T-helper 1 cell treated with Interleukin-12 subunit alpha and Interleukin-12 subunit beta and Interleukin-4 antibody, amounts not matched to agents 30 ng/mL and 1 ng/mL, for 36 hours (primary cell): ENCODE results near the gene INSRR. TPM values are rescaled to one million over a fixed set of nuclear protein-coding genes. Genes with fewer than 3 reads are reported as not detected.

Experiments
- intact Hi-C: fragments of 100-400 bp; cut with micrococcal nuclease; formaldehyde crosslinking; loops from one replicate; pipeline ENCODE4 v1.15.1; 2024
- total RNA-seq: library from RNA; stranded (reverse); gene quantifications from 2 replicates; pipeline ENCODE4 v1.2.3, GENCODE V29; 2022

Gene INSRR
- total RNA-seq, 1 donor from 2014 or later, result 0.81 TPM

DNA sequence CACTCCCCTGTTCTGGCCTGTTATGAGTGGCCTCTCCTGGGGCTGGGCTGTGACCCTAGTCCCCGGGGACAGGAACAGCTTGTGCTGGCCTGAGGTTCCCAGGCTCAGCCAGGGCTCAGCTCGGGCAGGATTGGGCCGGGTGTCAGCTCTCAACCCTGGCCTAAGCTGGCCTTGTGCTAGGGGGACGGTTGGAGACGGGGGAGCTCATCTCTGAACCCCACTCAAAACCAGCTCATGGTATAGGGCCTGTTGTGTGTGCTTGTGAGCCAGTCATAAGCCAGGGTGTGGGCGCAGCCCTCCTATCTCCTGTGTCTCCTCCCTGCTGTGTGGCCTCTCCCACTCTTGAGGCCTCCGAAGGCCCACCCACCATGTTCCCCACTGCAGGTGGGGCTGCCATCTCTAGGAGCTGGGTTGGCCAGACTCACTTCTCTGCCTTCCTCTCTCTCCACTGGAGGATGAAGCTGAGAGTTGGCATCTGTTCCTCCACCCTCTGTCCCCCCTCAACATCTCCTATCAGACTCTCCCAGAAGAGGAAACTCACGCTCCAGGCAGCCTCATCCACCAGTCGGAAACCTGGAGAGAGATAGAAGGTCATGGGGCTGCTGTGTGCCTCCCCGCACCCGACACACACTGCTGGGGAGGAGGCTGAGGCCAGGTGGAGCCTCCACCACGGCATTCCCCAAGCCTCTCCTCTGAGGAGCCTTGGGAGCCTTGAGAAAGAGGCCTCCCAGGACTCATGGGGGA is 36.0 kb upstream of the INSRR start:
- intact Hi-C loops, result loop anchor here (5.0 kb wide), 2 partner anchors 188 to 268 kb away; partner anchors contain the start of gene CRABP2

DNA sequence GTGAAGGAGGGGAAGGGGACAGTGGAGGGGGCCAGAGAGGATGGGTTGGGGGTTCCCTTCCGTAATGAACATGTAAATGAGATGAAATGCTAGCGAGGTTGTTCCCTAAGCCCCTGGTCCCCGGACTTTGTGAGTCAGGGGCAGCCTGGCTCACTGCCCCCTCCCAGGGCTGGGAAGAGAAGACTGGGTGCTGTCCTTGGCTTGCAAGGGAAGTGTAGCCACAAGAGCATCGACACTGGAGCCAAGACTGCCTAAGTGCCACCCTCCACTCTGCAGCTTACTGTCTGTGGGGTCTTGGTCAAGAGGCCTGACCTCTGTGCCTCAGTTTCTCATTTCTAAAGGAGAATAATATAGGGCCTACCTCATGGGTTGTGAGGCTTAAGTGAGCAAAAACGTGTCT is 35.1 kb upstream of the INSRR start:
- intact Hi-C loops, result loop anchor here (5.0 kb wide), 2 partner anchors 187 to 267 kb away; partner anchors contain the start of gene CRABP2

DNA sequence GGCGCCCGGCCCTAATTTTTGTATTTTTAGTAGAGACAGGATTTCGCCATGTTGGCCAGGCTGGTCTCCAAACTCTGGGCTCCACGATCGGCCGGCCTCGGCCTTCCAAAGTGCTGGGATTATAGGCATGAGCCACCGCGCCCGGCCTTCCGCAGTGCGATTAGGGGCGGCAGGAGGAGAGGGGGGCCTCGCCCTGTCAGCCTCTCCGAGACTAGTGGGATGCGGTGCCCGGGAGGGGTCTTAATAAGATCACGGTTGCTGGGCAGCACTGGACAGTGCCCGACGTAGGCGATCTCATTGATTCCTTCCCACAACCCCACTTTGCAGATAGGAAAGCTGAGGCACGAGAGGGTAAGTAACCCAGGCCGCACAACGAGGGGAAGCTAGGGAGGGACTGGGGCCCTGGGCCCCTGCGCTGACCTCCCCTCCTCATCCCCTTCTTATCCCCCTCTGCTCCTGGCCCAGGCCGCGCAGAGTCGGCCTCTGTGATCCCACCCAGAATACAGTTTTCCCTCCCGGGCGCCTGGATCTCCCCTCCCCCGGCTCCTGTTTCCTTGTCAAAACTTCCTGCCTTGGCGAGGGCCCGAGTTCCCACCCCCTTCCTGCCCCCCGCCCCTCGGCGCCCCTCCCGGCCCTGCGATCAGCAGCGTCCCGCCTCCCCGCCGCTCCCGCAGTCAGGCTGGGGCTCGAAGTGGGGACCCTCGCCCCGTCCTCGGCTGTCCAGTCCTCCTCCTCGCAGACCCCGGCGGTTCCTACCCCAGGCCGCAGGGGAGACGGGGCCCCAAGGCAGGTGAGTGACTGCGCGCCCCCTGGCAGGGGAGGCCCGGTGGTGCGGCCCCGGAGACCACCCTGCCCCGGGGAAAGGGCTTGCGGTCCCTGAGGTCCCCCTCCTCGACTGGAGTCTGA is 34.4 kb upstream of the INSRR start, which contains the start of gene PEAR1:
PEAR1 (plus strand) TSS at position 671 of the 906 bp plus-strand sequence. CDS start 10,209 bp downstream, outside the sequence.
- intact Hi-C loops, result loop anchor here (5.0 kb wide), 2 partner anchors 186 to 266 kb away; partner anchors contain the start of gene CRABP2

DNA sequence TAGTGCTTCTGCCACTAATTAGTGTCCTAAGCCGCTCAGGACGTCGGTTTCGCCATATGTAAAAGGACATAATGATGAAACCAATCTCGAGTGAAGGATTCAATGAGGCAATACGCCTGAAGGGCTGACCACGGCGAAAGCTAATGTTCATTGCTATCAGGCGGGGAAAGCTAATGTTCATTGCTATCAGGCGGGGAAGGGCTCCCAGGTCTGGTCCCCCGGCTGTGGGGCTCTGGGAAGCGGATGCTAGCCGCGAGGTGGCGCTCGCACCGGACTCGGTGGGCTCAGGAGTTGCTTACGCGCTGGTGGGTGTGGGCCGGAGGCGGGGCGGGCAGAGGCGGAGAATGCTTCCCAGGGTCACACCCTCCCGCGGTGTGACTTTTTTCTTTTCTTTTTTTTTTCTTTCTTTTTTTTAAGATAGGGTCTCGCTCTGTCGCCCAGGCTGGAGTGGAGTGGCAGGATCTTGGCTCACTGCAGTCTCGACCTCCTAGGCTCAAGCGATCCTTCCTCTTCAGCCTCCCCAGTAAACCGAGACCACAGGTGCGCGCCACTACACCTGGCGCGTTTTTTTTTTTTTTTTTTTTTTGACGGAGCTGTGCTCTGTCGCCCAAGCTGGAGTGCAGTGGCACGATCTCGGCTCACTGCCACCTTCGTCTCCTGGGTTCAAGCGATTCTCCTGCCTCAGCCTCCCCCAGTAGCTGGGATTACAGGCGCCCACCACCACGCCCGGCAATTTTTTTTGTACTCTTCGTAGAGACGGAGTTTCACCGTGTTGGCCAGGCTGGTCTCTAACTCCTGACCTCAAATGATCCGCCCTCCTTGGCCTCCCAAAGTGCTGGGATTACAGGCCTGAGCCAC is 33.5 kb upstream of the INSRR start:
- intact Hi-C loops, result loop anchor here (1.0 to 5.0 kb wide), 4 partner anchors 35 to 265 kb away; partner anchors contain the start of gene CRABP2

DNA sequence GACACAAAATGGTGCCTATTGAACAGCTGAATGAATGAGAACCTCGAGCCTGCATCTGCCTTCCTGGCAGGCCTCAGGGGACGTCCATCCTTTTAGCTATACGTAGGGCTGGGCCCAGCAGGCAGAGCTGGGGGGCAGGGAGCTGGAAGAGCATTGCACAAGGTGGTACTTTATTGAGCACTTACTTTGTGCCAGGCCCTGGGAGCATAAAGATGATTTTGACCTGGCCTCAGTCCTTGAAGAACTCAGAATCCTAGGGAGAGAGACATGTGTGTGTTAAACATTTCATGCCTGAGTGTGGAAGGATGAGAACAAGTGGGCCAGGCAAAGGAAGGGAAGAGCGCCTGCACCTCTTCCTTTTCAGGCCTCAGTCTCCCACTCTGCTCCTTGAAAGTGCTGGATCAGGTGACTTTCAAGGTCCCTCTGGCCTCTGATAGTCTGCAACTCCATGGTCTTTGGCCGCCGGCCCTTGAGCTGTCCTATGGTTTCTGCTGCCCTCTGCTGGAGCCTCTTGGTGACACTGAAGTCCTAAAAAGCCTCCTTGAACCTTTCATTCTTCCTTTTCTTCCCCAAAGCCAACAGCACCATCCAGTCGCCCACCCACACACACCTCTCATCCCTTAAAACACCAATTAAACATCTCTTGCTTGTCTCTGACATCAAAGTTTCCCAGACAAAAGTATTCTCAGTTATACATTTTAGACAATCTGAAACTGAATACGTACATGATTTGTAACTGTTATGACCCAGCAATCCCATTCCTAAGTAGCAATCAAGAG is 31.1 kb upstream of the INSRR start:
- intact Hi-C loops, result loop anchor here (1.0 to 5.0 kb wide), 7 partner anchors 30 to 263 kb away; partner anchors contain the start of genes CRABP2 and NTRK1

DNA sequence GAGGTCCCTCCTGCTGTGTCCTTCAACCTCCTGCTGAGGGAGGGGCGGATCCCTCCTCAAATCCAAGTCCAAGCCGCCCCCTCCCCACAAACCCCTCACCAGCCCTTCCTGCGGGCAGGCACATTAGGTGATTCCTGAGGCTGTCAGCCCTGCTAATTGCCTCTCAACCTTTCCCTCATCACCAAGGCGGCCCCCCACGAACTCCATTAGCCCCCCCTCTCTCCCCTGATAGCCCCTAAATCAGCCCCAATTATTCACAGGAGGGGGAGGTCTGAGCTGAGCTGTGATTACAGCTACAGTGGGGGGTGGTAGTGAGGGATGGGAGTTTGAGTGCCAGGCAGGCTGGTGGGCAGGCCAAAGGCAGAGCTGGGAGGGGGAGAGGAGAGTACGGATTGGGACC is 28.8 kb upstream of the INSRR start:
- intact Hi-C loops, result no loop called here

DNA sequence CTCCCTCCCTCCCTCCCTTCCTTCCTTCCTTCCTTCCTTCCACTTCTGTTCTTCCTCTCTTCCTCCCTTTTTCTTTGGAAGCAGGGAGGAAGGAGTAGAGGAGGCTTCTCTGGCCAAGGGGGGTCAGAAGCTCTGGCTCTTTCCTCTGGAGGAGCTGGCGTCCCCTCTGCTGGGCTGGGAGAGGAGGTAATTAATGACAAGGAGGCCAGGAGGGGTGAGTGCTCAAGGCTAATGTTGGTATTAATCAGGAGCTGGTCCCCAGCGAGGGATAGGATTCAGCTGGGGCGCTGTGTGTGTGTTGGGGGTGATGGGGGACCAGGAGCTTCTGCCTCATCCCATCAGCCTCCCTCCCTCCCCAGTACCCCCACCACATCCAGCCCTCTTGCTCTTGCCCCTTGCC is 28.4 kb upstream of the INSRR start:
- intact Hi-C loops, result no loop called here

DNA sequence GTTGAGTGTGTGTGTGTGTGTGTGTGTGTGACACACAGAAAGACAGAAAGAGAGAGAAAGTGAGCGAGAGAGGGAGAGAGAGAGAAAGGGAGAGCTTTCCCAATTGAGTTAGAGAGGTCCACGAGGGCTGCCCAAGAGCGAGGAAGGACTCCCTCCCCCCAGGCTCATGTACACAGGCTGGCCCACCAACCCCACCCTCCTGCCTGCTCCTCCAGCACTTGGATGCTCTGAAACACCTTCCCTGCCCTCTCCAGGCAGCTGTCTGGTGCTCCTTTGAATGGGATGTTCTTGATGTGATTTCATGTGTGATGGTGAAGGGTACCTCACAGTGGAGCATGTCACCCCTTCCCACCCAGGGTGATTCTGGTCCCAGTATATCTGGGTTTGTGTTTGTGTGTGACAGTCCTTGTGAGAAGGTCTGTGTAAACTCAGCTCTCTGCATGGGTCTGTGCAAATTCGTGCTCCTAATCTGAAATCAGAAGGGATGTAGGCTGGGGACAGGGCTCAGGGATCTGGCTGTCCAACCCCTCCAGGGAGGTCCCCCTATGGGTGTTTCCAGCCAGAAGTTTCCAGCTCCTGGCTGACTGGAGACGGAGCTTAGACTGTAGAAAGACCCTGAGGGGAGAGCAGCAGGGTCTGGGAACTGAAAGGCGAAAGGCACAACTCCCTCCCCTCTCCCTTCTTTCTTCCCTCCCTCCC is 27.8 kb upstream of the INSRR start:
- intact Hi-C loops, result no loop called here

DNA sequence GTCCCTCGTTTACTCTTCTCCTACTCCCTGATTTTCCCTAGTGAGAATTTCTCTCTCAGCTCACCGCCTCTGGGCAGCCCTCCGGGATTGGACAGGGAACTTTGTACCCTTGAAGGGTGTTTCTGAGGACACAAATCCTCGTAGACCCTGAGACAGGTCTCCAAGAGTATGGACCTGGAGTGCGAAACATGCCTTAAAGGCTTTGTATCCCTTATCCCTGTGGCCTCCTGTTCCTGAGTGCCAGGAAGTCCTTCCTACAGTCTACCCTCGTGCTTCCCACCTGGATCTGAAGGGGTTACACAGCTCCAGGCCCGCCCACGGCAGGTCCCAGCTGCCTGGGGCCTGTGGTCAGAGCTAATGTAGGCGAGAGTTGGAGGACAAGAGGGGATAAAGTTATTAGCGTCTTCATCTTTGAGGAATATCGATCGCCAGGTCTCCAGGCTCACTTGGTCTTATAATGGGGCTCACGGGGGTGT is 27.0 kb upstream of the INSRR start:
- intact Hi-C loops, result no loop called here

DNA sequence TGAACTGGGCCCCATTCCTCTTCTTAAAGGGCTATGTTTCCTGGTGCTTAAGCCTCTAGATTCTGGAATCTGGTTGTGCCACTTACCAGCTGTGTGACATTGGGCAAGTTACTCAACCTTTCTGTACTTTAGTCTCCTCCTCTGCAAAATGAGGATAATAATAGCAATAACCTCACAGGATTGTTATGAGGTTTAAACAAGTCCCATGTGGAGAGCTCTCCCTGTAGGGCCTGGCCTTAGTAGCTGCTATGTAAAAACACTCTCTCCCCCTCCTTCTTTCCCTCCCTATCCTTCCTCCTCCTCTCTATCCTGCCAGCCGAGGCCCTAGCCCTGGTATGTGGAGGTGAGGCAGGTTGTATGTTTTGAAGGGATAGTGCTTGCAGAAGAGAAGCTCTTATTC is 26.4 kb upstream of the INSRR start:
- intact Hi-C loops, result no loop called here

DNA sequence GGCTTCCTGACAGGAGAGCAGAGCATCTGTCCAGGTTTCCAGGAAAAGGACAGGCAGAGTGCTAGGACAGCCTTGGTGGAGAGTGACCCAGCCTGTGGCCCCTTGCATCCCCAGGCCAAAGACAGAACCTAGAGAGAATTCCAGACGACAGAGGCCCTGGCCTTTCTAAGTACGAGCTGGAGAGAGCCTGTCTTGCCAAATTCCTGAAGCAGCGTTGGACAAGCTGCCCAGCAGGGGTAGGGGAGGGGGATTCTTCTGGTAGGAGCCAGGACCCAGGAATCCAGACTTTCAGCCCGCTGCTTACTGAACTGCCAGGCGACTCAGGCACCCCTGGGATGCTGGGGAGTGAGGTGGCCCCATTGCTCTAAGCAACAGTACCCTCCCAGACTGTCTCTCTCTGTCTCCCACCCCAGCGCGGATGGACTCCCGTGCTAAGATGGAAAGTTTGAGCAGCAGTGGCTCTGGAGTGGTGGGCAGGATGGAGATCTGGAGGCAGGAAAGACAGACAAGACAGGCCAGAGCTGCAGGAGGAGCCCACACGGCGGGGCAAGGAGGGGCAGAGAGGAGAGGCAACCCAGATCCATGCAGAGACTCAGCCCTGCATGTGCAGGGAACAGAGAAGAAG is 25.8 kb upstream of the INSRR start:
- intact Hi-C loops, result no loop called here

DNA sequence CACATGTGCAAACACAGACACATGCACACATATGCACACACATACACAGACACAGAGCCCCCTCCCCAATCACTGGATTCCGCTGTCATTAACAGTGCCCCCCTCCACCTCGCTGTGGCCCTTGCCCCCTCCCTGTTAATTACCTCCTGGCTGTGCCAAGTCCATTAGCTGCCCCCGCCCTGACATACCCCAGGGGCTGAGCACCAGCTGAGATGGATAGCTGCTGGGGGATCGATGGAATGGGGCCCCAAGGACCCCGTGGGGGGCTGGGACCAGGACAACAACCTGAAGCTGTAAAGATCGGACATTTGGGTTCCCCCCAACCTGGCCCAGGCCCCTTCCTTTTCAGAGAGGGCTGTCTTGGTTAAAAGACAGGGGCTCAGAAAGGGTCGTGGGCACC is 25.0 kb upstream of the INSRR start:
- intact Hi-C loops, result no loop called here

DNA sequence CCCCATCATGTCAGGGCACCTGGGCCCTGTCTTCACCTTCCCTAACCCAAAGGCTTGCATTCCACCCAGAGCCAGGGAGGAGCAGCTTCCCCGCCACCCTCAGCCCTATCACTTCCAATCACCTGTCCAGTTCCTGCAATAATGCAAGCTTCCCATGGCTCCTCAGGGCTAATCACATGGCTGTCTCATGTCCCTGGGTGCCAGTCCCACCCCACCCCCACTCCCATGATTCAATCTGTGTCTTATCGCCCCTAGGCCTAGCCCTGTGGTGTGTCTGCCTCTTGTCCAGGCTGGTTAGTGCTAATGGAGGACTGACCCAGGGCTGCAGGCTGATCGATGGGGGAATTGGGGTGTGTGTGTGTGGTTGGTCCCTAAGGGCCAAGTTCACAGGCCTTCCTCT is 23.6 kb upstream of the INSRR start:
- intact Hi-C loops, result no loop called here

DNA sequence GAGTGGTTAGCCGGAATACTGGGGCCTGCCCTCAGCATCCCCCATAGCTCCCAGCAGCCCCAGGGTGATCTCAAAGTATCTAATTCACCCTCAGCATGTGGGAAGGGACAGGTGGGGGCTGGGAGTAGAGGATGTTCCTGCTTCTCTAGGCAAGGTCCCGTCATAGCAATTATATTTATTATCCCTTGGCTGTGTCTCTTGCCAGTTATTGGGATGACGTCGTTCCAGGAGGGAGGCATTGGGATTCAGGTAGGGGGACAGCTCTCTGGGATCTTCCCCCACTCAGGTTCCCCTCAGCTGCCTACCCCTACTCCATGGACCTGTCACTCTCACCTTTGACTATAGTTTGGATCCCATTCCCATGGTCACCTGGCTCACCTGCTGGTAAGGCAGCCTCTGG is 22.7 kb upstream of the INSRR start:
- intact Hi-C loops, result no loop called here

DNA sequence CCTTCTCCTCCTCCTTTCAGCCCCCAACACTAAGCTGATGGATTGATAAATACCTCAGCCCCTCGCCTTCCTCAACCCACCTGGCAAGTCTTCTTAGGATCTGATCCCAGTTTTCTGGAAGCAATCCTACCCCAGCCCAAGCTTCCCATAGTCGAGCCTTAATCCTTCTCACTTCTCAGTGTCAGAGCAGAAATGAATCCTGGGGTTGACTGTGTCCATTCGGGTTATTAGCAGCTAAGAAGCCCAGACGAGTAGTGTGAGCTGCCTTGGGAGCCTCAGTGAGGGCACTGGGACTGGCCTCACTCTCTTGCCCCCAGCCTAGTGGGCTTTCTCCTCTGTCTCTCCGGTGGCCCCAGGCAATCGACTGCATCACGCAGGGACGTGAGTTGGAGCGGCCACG is 22.2 kb upstream of the INSRR start:
- intact Hi-C loops, result no loop called here

DNA sequence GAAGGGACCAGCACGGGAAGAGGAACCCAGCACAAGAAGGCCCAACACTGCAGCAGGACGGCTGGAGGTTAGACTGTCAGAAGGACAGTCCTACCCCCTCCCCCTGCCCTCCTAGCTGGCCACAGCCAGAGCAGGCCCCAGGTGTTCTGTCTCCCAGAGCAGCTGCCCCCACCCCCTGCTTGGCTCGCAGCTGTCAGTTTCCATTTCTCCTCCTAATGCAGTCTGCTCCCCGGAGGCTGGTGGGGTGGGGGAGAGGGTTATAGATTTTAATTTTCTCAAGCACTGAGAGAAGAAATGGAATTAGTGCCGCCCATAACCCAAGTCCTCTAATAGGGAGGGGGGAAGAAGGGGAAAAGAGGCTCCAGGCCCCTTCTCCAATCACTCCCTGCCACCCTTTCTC is 21.6 kb upstream of the INSRR start:
- intact Hi-C loops, result no loop called here

DNA sequence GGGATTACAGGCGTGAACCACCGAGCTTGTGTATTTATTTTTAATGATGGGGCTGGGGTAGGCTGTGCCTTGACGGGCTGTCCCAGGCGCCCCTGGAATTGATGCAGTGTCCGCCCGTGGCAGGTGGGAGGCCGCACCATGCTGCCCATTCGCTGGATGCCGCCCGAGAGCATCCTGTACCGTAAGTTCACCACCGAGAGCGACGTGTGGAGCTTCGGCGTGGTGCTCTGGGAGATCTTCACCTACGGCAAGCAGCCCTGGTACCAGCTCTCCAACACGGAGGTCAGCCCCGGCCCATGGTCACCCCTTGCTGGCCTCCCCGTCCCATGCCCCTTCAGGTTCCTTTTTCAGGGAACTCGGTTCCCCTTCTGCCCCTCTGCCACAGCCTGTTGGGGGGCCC is 21.0 kb upstream of the INSRR start:
- intact Hi-C loops, result no loop called here

DNA sequence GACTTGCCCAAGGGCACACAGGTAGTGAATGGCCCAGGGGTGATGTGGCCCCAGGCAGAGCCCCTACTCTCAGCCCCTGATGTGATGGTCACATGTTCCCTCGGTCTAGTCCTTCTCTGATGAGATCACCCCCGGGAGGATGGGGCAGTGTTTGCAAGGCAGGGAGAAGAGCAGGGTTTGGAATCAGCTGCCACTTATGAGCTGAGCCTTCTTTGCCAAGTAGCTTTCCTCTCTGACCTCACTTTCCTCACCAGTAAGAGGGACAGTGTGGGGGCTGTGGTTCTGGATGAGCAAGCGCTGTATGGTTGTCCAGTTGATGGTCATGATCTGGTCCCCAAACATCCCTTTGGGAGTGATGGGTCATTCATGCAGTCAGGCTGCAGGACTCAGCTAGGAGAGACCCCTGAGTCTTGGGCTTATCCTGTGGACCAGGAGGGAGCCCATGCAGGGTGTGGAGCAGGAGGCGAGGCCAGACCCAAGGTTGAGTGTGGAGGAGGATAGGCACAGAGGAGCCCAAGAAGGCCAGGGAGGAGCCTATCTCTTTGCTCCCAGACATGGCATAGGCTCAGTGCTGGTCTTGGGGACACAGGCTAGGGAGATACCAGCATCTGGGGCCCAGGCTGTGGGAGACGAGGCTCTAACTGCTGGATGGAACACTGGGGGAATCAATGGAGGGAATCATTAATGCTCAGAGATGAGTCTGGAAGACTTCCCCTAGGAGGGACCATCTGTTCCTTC is 18.7 kb upstream of the INSRR start:
- intact Hi-C loops, result no loop called here
